CD14-positive monocyte (primary cell): ENCODE results near the gene LRIG1. TPM values are rescaled to one million over a fixed set of nuclear protein-coding genes. Genes with fewer than 3 reads are reported as not detected.
A peak's percentile ranks its signal among the peaks of the same experiment; 100 is the strongest.

ENCODE experiments used
- DNase-seq, 3 donors: peaks; one replicate each; pipeline ENCODE4 v3.0.0-alpha.2; 2011 to 2022
- H2AFZ ChIP-seq: 2 replicates; pipeline ENCODE4 v1.6.0; 2012; ENCODE audit warnings: mild to moderate bottlenecking, low read depth, low read length, inconsistent platforms; ENCODE audit not compliant: insufficient read depth, poor library complexity, severe bottlenecking
- H3K27ac ChIP-seq, 2 donors: 1 replicate in 1 of 2; 2 replicates in 1 of 2; pipeline ENCODE4 v1.5.1; 2012 to 2013; ENCODE audit warnings: low read length in 2 of 2, control low read depth in 1 of 2, inconsistent platforms in 1 of 2, low read depth in 1 of 2, mild to moderate bottlenecking in 1 of 2
- H3K27me3 ChIP-seq, 2 donors: one replicate each; pipeline versions ENCODE4 v1.6.0 to v1.6.1; 2011 to 2013; ENCODE audit warnings: low read length in 2 of 2; ENCODE audit not compliant: control insufficient read depth in 2 of 2, insufficient read depth in 2 of 2
- H3K36me3 ChIP-seq, 2 donors: replicated peaks in 1 of 2; 1 replicate in 1 of 2; 2 replicates in 1 of 2; pipeline versions ENCODE4 v1.5.1 to v1.6.1; 2012 to 2013; ENCODE audit warnings: low read length in 2 of 2, control low read depth in 1 of 2, inconsistent platforms in 1 of 2, mild to moderate bottlenecking in 1 of 2; ENCODE audit not compliant: insufficient read depth in 2 of 2, control insufficient read depth in 1 of 2
- H3K4me1 ChIP-seq, 2 donors: 1 replicate in 1 of 2; 2 replicates in 1 of 2; pipeline versions ENCODE4 v1.5.1 to v1.6.1; 2012 to 2013; ENCODE audit warnings: low read length in 2 of 2, control low read depth in 1 of 2, inconsistent platforms in 1 of 2, mild to moderate bottlenecking in 1 of 2, moderate library complexity in 1 of 2; ENCODE audit not compliant: insufficient read depth in 2 of 2, control insufficient read depth in 1 of 2
- H3K4me2 ChIP-seq: replicated peaks from 2 replicates; pipeline ENCODE3; 2012; ENCODE audit warnings: low read length, moderate library complexity, mild to moderate bottlenecking; ENCODE audit not compliant: poor library complexity, severe bottlenecking; ENCODE audit errors: extremely low read depth
- H3K4me3 ChIP-seq, 3 experiments: fragments of 200-600 bp in 1 of 3; sonication (generic) in 1 of 3; replicated peaks in 1 of 3; 1 replicate in 2 of 3; 2 replicates in 1 of 3; pipeline ENCODE4 v1.5.1; 2011 to 2013; ENCODE audit warnings: low read length in 3 of 3, mild to moderate bottlenecking in 3 of 3, control low read depth in 2 of 3, low read depth in 2 of 3, inconsistent platforms in 1 of 3, moderate library complexity in 1 of 3
- H3K79me2 ChIP-seq: 2 replicates; pipeline ENCODE4 v1.6.0; 2012; ENCODE audit warnings: mild to moderate bottlenecking, control low read depth, inconsistent platforms, low read length, moderate library complexity; ENCODE audit not compliant: insufficient read depth
- H3K9ac ChIP-seq: 2 replicates; pipeline ENCODE4 v1.6.0; 2017; ENCODE audit warnings: low read length, mild to moderate bottlenecking; ENCODE audit not compliant: insufficient read depth, poor library complexity, severe bottlenecking
- H3K9me3 ChIP-seq, 2 donors: replicated peaks in 1 of 2; 1 replicate in 1 of 2; 2 replicates in 1 of 2; pipeline versions ENCODE4 v1.5.1 to v1.6.1; 2012 to 2013; ENCODE audit warnings: low read length in 2 of 2, control low read depth in 1 of 2; ENCODE audit not compliant: control insufficient read depth in 1 of 2, insufficient read depth in 1 of 2
- H4K20me1 ChIP-seq: 2 replicates; pipeline ENCODE4 v1.6.0; 2012; ENCODE audit warnings: mild to moderate bottlenecking, low read length, control low read depth, moderate library complexity; ENCODE audit not compliant: insufficient read depth
- H3K27ac Mint-ChIP-seq, 7 donors: one replicate each; pipeline ENCODE4 v1.8.0; 2020; ENCODE audit warnings: mild to moderate bottlenecking in 7 of 7, mixed read lengths in 7 of 7, moderate library complexity in 6 of 7, inconsistent platforms in 2 of 7
- H3K27me3 Mint-ChIP-seq, 3 donors: one replicate each; pipeline ENCODE4 v1.8.0; 2021 to 2022; ENCODE audit warnings: low read depth in 3 of 3, mild to moderate bottlenecking in 3 of 3, mixed read lengths in 3 of 3, moderate library complexity in 3 of 3, inconsistent platforms in 1 of 3
- H3K36me3 Mint-ChIP-seq, 2 donors: one replicate each; pipeline ENCODE4 v1.8.0; 2020; ENCODE audit warnings: mixed read lengths in 2 of 2, inconsistent platforms in 1 of 2, mild to moderate bottlenecking in 1 of 2
- H3K4me1 Mint-ChIP-seq: one replicate; pipeline ENCODE4 v1.8.0; 2020; ENCODE audit warnings: mild to moderate bottlenecking, mixed read lengths
- H3K4me3 Mint-ChIP-seq, 2 donors: one replicate each; pipeline ENCODE4 v1.8.0; 2020; ENCODE audit warnings: mild to moderate bottlenecking in 2 of 2, mixed read lengths in 2 of 2, moderate library complexity in 1 of 2
- H3K9me3 Mint-ChIP-seq, 7 donors: one replicate each; pipeline ENCODE4 v1.8.0; 2020 to 2022; ENCODE audit warnings: mixed read lengths in 7 of 7, mild to moderate bottlenecking in 6 of 7, moderate library complexity in 6 of 7, inconsistent platforms in 2 of 7
- CTCF ChIP-seq: fragments of 200-600 bp; IDR thresholded peaks from one replicate; pipeline ENCODE4 v1.8.0; 2022; ENCODE audit warnings: antibody characterized with exemption, mild to moderate bottlenecking
- WGBS: methylation state at CpG from one replicate; pipeline ENCODE4 v1.1.5; 2013; ENCODE audit warnings: missing lambda C conversion rate; ENCODE audit not compliant: insufficient coverage; 5-methylcytosine and 5-hydroxymethylcytosine counted together
- intact Hi-C, 2 donors: fragments of 100-400 bp; cut with micrococcal nuclease; formaldehyde crosslinking; loops; one replicate each; pipeline versions ENCODE4 v1.15.0 to v1.15.1; 2023
- polyA plus RNA-seq, 3 donors: library from polyadenylated mRNA; depleted of rRNA in 1 of 3; unstranded in 2 of 3; stranded (reverse) in 1 of 3; fragments of 300-500 nt in 2 of 3; fragments of >200 nt in 1 of 3; fragmentation: Illumina TruSeq in 2 of 3; gene quantifications; 1 replicate in 2 of 3; 2 replicates in 1 of 3; pipeline ENCODE4 v1.2.3, GENCODE V29; 2012 to 2021

Gene LRIG1
- polyA plus RNA-seq, 3 donors, result 0.82 to 1.9 (median 1.0) TPM

DNA sequence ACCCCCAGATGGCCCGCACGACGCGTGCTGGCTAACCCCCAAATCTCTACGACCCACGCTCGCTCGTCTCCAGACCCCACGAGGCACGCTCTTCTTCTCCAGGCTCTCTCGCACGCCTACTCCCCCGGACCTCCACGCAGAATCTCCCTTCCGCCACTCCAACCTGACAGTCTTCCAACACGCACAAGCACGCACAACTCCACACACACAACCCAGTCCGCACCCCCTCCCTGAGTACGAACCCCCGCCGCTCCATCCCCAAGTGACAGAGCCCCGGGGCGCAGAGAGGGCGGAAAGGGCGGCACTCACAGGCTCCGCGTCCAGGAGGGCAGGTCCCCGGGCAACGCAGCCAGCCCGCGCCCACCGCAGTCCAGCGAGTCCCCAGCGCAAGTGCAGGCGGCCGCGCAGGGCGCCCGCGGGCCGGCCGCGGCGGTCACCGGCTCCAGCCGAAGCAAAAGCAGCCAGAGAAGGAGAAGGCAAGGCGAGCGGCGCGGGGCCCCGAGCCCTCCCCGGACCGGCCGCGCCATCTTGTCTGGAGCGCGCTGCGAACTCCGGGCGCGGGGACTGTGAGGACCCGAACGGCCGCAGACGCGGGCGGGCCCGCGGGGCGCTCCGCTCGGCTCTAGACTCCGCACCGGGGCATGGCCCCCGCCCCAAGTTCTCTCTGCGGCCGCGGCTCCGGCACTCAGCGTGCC lies 794 bp downstream of the LRIG1 start:
- peaks cover 0 to 7% (median 1%) of the 10 kb centered on the region in 7 donors for H3K9me3 Mint-ChIP-seq
- peak; percentile 11 to 16 (median 15) for DNase-seq
- WGBS, result under 1% methylated on average over 79 of the region's 80 CpGs
- intact Hi-C loops, result loop anchor here in 1 of 2 donors (5.0 kb wide), 1 partner anchor 93 kb away; no protein-coding TSS in a partner anchor
- Histone ChIP-seq H3K79me2 (no peaks in the 10 kb centered on the region), H3K4me2 (peak overlapping the region; percentile 97), H2AFZ (peak overlapping the region; percentile 89), H3K9me3 (no peaks in the 10 kb centered on the region), H4K20me1 (no peaks in the 10 kb centered on the region), H3K36me3 (no peaks in the 10 kb centered on the region), H3K27me3 (peaks cover 15 to 37% of the 10 kb centered on the region in 2 donors), H3K4me1 (peaks cover 19 to 22% of the 10 kb centered on the region in 2 donors), H3K27ac (peak overlapping the region in 1 of 2 donors; percentile 26), H3K9ac (peak overlapping the region; percentile 71), H3K4me3 (peak overlapping the region; percentile 61 to 85 (median 82))
- H3K4me3 Mint-ChIP-seq, result peak overlapping the region; percentile 95 to 98
- H3K27me3 Mint-ChIP-seq, result peaks cover 36 to 42% (median 36%) of the 10 kb centered on the region in 3 donors
- H3K36me3 Mint-ChIP-seq, result peaks cover 0 to 2% of the 10 kb centered on the region in 2 donors
- H3K27ac Mint-ChIP-seq, result peak overlapping the region in 3 of 7 donors; percentile 56 to 84 (median 82)
- no peak for TF ChIP-seq CTCF
- peaks cover 29% of the 10 kb centered on the region for H3K4me1 Mint-ChIP-seq

- DNase-seq, result peak in 2 of 3 donors; percentile 18 to 26
Observed at GRCh38 chr3:66498687-66499621, 1.9 kb downstream of the LRIG1 start.

More at GRCh38 chr3:66498687-66499621, 1.9 kb downstream of the LRIG1 start:
- WGBS, result 53% methylated on average over 6 of the region's 14 CpGs
- peak overlapping the region; percentile 97 for H3K4me2 ChIP-seq
- no peaks in the 10 kb centered on the region for H4K20me1 ChIP-seq
- H3K79me2 ChIP-seq, result no peaks in the 10 kb centered on the region
- peaks cover 19 to 22% of the 10 kb centered on the region in 2 donors for H3K4me1 ChIP-seq
- Mint-ChIP-seq H3K4me1 (peaks cover 29% of the 10 kb centered on the region), H3K36me3 (peaks cover 0 to 2% of the 10 kb centered on the region in 2 donors), H3K4me3 (peak overlapping the region; percentile 95 to 98), H3K27me3 (peaks cover 35 to 44% (median 36%) of the 10 kb centered on the region in 3 donors), H3K27ac (peak overlapping the region in 1 of 7 donors; percentile 56), H3K9me3 (peaks cover 0 to 7% (median 1%) of the 10 kb centered on the region in 7 donors)
- peak overlapping the region; percentile 30 for H2AFZ ChIP-seq
- intact Hi-C loops, result no loop called here
- peak overlapping the region; percentile 0 to 85 (median 61) for H3K4me3 ChIP-seq
- H3K27ac ChIP-seq, result no peak overlapping the region
- H3K9ac ChIP-seq, result no peak overlapping the region
- no peaks in the 10 kb centered on the region for H3K9me3 ChIP-seq
- TF ChIP-seq CTCF, result no peak
- H3K36me3 ChIP-seq, result no peaks in the 10 kb centered on the region
- H3K27me3 ChIP-seq, result peaks cover 15 to 37% of the 10 kb centered on the region in 2 donors
